Liver (tissue), 9 donors: ENCODE results near the gene PLIN1. TPM values are rescaled to one million over a fixed set of nuclear protein-coding genes. Genes with fewer than 3 reads are reported as not detected.
A peak's percentile ranks its signal among the peaks of the same experiment; 100 is the strongest.

Experiments used
- DNase-seq: peaks from one replicate; pipeline ENCODE4 v3.0.0-alpha.2; 2017; ENCODE audit warnings: low spot score
- H3K27ac ChIP-seq, 2 donors: one replicate each; pipeline ENCODE4 v1.7.0; 2013; ENCODE audit warnings: inconsistent platforms in 2 of 2, low read length in 2 of 2, control low read depth in 1 of 2, low read depth in 1 of 2, mild to moderate bottlenecking in 1 of 2
- H3K27me3 ChIP-seq, 4 donors: one replicate each; pipeline versions ENCODE4 v1.6.1 to v1.7.0; 2013; ENCODE audit warnings: low read length in 3 of 4, inconsistent platforms in 1 of 4, mild to moderate bottlenecking in 1 of 4, moderate library complexity in 1 of 4; ENCODE audit not compliant: control insufficient read depth in 4 of 4, insufficient read depth in 4 of 4
- H3K36me3 ChIP-seq, 4 donors: one replicate each; pipeline versions ENCODE4 v1.6.1 to v1.7.0; 2013; ENCODE audit warnings: low read length in 3 of 4, mild to moderate bottlenecking in 3 of 4, low read depth in 1 of 4, moderate library complexity in 1 of 4; ENCODE audit not compliant: control insufficient read depth in 4 of 4, insufficient read depth in 3 of 4
- H3K4me1 ChIP-seq, 4 donors: one replicate each; pipeline versions ENCODE4 v1.6.1 to v1.7.0; 2013; ENCODE audit warnings: low read length in 3 of 4, mild to moderate bottlenecking in 3 of 4, moderate library complexity in 1 of 4; ENCODE audit not compliant: control insufficient read depth in 4 of 4, insufficient read depth in 4 of 4
- H3K4me3 ChIP-seq, 3 donors: one replicate each; pipeline versions ENCODE4 v1.6.1 to v1.7.0; 2013; ENCODE audit warnings: low read length in 3 of 3, control low read depth in 1 of 3, low read depth in 1 of 3, mild to moderate bottlenecking in 1 of 3
- H3K9ac ChIP-seq, 2 donors: one replicate each; pipeline ENCODE4 v1.7.0; 2013; ENCODE audit warnings: low read length in 2 of 2, mild to moderate bottlenecking in 2 of 2, moderate library complexity in 2 of 2, control low read depth in 1 of 2, low read depth in 1 of 2
- H3K9me3 ChIP-seq, 4 donors: one replicate each; pipeline versions ENCODE4 v1.6.1 to v1.7.0; 2013; ENCODE audit warnings: low read length in 3 of 4; ENCODE audit not compliant: control insufficient read depth in 4 of 4
- EGR1 ChIP-seq, 2 donors: IDR thresholded peaks; 2 replicates each; pipeline ENCODE4 v1.6.1; 2016 to 2018; ENCODE audit warnings: antibody characterized with exemption in 2 of 2, low read depth in 2 of 2
- FOXA1 ChIP-seq: IDR thresholded peaks from 2 replicates; pipeline ENCODE4 v1.6.1; 2016; ENCODE audit warnings: antibody characterized with exemption
- FOXA2 ChIP-seq: IDR thresholded peaks from 2 replicates; pipeline ENCODE4 v1.6.1; 2016; ENCODE audit warnings: antibody characterized with exemption
- GABPA ChIP-seq, 2 donors: IDR thresholded peaks in 1 of 2; conservative IDR thresholded peaks in 1 of 2; 2 replicates each; pipeline ENCODE4 v1.6.1; 2016; ENCODE audit warnings: antibody characterized with exemption in 2 of 2, mild to moderate bottlenecking in 1 of 2, moderate library complexity in 1 of 2
- HNF4A ChIP-seq, 2 donors: conservative IDR thresholded peaks; 2 replicates each; pipeline ENCODE4 v1.6.1; 2016; ENCODE audit warnings: antibody characterized with exemption in 2 of 2, mild to moderate bottlenecking in 2 of 2
- HNF4G ChIP-seq: IDR thresholded peaks from 2 replicates; pipeline ENCODE4 v1.6.1; 2016; ENCODE audit warnings: antibody characterized with exemption
- JUND ChIP-seq, 2 donors: IDR thresholded peaks; 2 replicates each; pipeline ENCODE4 v1.6.1; 2016; ENCODE audit warnings: antibody characterized with exemption in 2 of 2
- MAX ChIP-seq: IDR thresholded peaks from 2 replicates; pipeline ENCODE4 v1.6.1; 2016; ENCODE audit warnings: antibody characterized with exemption
- NR2F2 ChIP-seq: IDR thresholded peaks from 2 replicates; pipeline ENCODE4 v1.6.1; 2016; ENCODE audit warnings: antibody characterized with exemption
- RAD21 ChIP-seq, 2 donors: IDR thresholded peaks; 2 replicates each; pipeline ENCODE4 v1.6.1; 2016; ENCODE audit warnings: antibody characterized with exemption in 2 of 2, mild to moderate bottlenecking in 2 of 2
- RXRA ChIP-seq, 2 donors: IDR thresholded peaks; 2 replicates each; pipeline ENCODE4 v1.6.1; 2017 to 2018; ENCODE audit warnings: antibody characterized with exemption in 2 of 2, mild to moderate bottlenecking in 1 of 2
- SP1 ChIP-seq: IDR thresholded peaks from 2 replicates; pipeline ENCODE4 v1.6.1; 2018; ENCODE audit warnings: antibody characterized with exemption, mild to moderate bottlenecking
- TAF1 ChIP-seq: conservative IDR thresholded peaks from 2 replicates; pipeline ENCODE4 v1.6.1; 2016; ENCODE audit warnings: antibody characterized with exemption, mild to moderate bottlenecking
- YY1 ChIP-seq: IDR thresholded peaks from 2 replicates; pipeline ENCODE4 v1.6.1; 2016; ENCODE audit warnings: antibody characterized with exemption, mild to moderate bottlenecking
- ZBTB33 ChIP-seq: IDR thresholded peaks from 2 replicates; pipeline ENCODE4 v1.6.1; 2016; ENCODE audit warnings: antibody characterized with exemption
- WGBS: extraction: QIAGEN DNeasy Blood & Tissue Kit; methylation state at CpG from one replicate; pipeline ENCODE4 v1.1.7; 2013; 5-methylcytosine and 5-hydroxymethylcytosine counted together
- polyA plus RNA-seq, 2 donors: library from polyadenylated mRNA; stranded (reverse) in 1 of 2; unstranded in 1 of 2; fragments of 200-250 nt in 1 of 2; fragments of >200 nt in 1 of 2; fragmentation: Nextera tagmentation in 1 of 2; extraction: Ambion mirVana in 1 of 2; gene quantifications; one replicate each; pipeline versions ENCODE4 v1.2.1 to v1.2.3, GENCODE V29; 2013 to 2015
- total RNA-seq, 2 donors: library from RNA; depleted of rRNA; stranded (reverse); fragments of >200 nt; gene quantifications; one replicate each; pipeline ENCODE4 v1.2.3, GENCODE V29; 2014
- TF ChIP-seq, protein P1 (sequence below): fragments of 150-350 bp; IDR thresholded peaks from 2 replicates; pipeline ENCODE4 v1.5.1; 2017; ENCODE audit warnings: improper control_type of control experiment, low read depth, low read length; ENCODE audit not compliant: missing input control
- TF ChIP-seq, protein P2 (sequence below): IDR thresholded peaks from 2 replicates; pipeline ENCODE4 v1.6.1; 2016; ENCODE audit warnings: antibody characterized with exemption
- TF ChIP-seq, protein P3 (sequence below): IDR thresholded peaks from 2 replicates; pipeline ENCODE4 v1.6.1; 2016; ENCODE audit warnings: antibody characterized with exemption, mild to moderate bottlenecking
- donor health status: healthy.
- donor health status: healthy.
- donor health status: healthy.
- donor health status: healthy.
- donor health status: healthy.

Gene PLIN1
- total and polyA plus RNA-seq, 4 donors: 10.2 to 46.0 (median 13.3) TPM

DNA sequence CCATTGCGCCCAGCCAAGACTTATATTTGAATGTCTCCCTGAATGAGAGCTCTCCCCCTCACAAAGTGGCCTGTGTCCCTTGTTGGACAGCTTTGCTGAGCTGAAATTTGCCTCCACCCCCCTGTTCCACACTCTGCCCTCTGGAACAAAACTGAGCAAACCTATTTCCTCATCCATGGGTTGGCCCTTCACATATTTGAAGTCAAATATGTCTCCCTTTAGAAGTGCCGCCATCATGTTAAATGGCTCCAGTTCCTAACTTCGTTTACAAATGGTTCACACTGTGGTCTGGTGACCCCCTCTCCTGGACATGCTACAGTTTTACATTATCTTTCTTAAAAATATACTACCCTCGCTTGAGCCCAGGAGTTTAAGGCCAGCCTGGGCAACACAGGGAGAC, 4.6 kb downstream of the PLIN1 start:
- Histone ChIP-seq H3K9me3 (no peaks in the 10 kb centered on the region), H3K4me3 (no peak overlapping the region), H3K27me3 (no peaks in the 10 kb centered on the region), H3K27ac (peak overlapping the region; percentile 36 to 44), H3K4me1 (peaks cover 0 to 43% (median 31%) of the 10 kb centered on the region in 4 donors), H3K9ac (peak overlapping the region in 1 of 2 donors; percentile 47), H3K36me3 (peaks cover 0 to 5% (median 0%) of the 10 kb centered on the region in 4 donors)
- no peak for TF ChIP-seq MAX
- peak; percentile 73 to 79 for TF ChIP-seq RAD21 (IDR thresholded peaks at IDR 0.05)
- TF ChIP-seq JUND (IDR thresholded peaks at IDR 0.05): peak; percentile 35 to 82
- TF ChIP-seq GABPA (IDR thresholded peaks at IDR 0.05 in 1 of 2, conservative IDR thresholded peaks at IDR 0.05 in 1 of 2): peak in 1 of 2 donors; percentile 59
- TF ChIP-seq, protein P1, sequence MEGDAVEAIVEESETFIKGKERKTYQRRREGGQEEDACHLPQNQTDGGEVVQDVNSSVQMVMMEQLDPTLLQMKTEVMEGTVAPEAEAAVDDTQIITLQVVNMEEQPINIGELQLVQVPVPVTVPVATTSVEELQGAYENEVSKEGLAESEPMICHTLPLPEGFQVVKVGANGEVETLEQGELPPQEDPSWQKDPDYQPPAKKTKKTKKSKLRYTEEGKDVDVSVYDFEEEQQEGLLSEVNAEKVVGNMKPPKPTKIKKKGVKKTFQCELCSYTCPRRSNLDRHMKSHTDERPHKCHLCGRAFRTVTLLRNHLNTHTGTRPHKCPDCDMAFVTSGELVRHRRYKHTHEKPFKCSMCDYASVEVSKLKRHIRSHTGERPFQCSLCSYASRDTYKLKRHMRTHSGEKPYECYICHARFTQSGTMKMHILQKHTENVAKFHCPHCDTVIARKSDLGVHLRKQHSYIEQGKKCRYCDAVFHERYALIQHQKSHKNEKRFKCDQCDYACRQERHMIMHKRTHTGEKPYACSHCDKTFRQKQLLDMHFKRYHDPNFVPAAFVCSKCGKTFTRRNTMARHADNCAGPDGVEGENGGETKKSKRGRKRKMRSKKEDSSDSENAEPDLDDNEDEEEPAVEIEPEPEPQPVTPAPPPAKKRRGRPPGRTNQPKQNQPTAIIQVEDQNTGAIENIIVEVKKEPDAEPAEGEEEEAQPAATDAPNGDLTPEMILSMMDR: peak; percentile 27
- peak; percentile 93 for TF ChIP-seq SP1
- peak; percentile 71 to 87 for TF ChIP-seq RXRA (IDR thresholded peaks at IDR 0.05)
- TF ChIP-seq HNF4A (conservative IDR thresholded peaks at IDR 0.05): peak; percentile 92 to 95
- peak; percentile 77 for TF ChIP-seq ZBTB33
- peak; percentile 67 for TF ChIP-seq HNF4G
- peak; percentile 67 for TF ChIP-seq FOXA1
- TF ChIP-seq, protein P2, sequence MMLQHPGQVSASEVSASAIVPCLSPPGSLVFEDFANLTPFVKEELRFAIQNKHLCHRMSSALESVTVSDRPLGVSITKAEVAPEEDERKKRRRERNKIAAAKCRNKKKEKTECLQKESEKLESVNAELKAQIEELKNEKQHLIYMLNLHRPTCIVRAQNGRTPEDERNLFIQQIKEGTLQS: peak; percentile 85
- peak; percentile 36 to 62 for TF ChIP-seq EGR1 (IDR thresholded peaks at IDR 0.05; ENCODE audit: low read depth in 2 of 2)
- TF ChIP-seq, protein P3, sequence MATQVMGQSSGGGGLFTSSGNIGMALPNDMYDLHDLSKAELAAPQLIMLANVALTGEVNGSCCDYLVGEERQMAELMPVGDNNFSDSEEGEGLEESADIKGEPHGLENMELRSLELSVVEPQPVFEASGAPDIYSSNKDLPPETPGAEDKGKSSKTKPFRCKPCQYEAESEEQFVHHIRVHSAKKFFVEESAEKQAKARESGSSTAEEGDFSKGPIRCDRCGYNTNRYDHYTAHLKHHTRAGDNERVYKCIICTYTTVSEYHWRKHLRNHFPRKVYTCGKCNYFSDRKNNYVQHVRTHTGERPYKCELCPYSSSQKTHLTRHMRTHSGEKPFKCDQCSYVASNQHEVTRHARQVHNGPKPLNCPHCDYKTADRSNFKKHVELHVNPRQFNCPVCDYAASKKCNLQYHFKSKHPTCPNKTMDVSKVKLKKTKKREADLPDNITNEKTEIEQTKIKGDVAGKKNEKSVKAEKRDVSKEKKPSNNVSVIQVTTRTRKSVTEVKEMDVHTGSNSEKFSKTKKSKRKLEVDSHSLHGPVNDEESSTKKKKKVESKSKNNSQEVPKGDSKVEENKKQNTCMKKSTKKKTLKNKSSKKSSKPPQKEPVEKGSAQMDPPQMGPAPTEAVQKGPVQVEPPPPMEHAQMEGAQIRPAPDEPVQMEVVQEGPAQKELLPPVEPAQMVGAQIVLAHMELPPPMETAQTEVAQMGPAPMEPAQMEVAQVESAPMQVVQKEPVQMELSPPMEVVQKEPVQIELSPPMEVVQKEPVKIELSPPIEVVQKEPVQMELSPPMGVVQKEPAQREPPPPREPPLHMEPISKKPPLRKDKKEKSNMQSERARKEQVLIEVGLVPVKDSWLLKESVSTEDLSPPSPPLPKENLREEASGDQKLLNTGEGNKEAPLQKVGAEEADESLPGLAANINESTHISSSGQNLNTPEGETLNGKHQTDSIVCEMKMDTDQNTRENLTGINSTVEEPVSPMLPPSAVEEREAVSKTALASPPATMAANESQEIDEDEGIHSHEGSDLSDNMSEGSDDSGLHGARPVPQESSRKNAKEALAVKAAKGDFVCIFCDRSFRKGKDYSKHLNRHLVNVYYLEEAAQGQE: peak; percentile 89
- TF ChIP-seq NR2F2: no peak
- TF ChIP-seq TAF1: no peak
- peak; percentile 77 for TF ChIP-seq FOXA2
- TF ChIP-seq YY1: peak; percentile 98
- no peak for DNase-seq
- 38% methylated on average over 4 of the region's 4 CpGs for WGBS
